DLD1 (cell line): ENCODE measurements around the gene BNC2.

ENCODE experiments used
- in situ Hi-C: cut with HindIII; loops from 2 replicates; pipeline ENCODE4 v1.10.0; 2017; ENCODE audit warnings: low sequenced_read_pairs

BNC2 gene

GRCh38 chr9:16821344-16821743 lies 49.1 kb downstream of the BNC2 start:
- in situ Hi-C loops: no loop called here

GRCh38 chr9:16817514-16817913 lies 53.0 kb downstream of the BNC2 start:
- in situ Hi-C loops: no loop called here

GRCh38 chr9:16817002-16817401 lies 53.5 kb downstream of the BNC2 start:
- in situ Hi-C loops: no loop called here

- in situ Hi-C loops: no loop called here
Observed at GRCh38 chr9:16816011-16816410, 54.5 kb downstream of the BNC2 start.

GRCh38 chr9:16815079-16815478 lies 55.4 kb downstream of the BNC2 start:
- in situ Hi-C loops: no loop called here

GRCh38 chr9:16813838-16814237 lies 56.6 kb downstream of the BNC2 start:
- in situ Hi-C loops: no loop called here

- in situ Hi-C loops: no loop called here
Observed at GRCh38 chr9:16811987-16812685, 58.3 kb downstream of the BNC2 start.

GRCh38 chr9:16809912-16810610 lies 60.4 kb downstream of the BNC2 start:
- in situ Hi-C loops: no loop called here

GRCh38 chr9:16806674-16807073 lies 63.8 kb downstream of the BNC2 start:
- in situ Hi-C loops: no loop called here

GRCh38 chr9:16803648-16804047 lies 66.8 kb downstream of the BNC2 start:
- in situ Hi-C loops: no loop called here

- in situ Hi-C loops: no loop called here
Observed at GRCh38 chr9:16801871-16802466, 68.5 kb downstream of the BNC2 start.

GRCh38 chr9:16796304-16796825 lies 74.1 kb downstream of the BNC2 start:
- in situ Hi-C loops: no loop called here

- in situ Hi-C loops: no loop called here
Observed at GRCh38 chr9:16794871-16795639, 75.4 kb downstream of the BNC2 start.

GRCh38 chr9:16794103-16794502 lies 76.4 kb downstream of the BNC2 start:
- in situ Hi-C loops: no loop called here

GRCh38 chr9:16787724-16788123 lies 82.7 kb downstream of the BNC2 start:
- in situ Hi-C loops: no loop called here

GRCh38 chr9:16784002-16784401 lies 86.5 kb downstream of the BNC2 start:
- in situ Hi-C loops: no loop called here

- in situ Hi-C loops: no loop called here
Observed at GRCh38 chr9:16782490-16782889, 88.0 kb downstream of the BNC2 start.

- in situ Hi-C loops: no loop called here
Observed at GRCh38 chr9:16775330-16775729, 95.1 kb downstream of the BNC2 start.

GRCh38 chr9:16773617-16774016 lies 96.9 kb downstream of the BNC2 start:
- in situ Hi-C loops: no loop called here

- in situ Hi-C loops: no loop called here
Observed at GRCh38 chr9:16773116-16773515, 97.4 kb downstream of the BNC2 start.

GRCh38 chr9:16771356-16771755 lies 99.1 kb downstream of the BNC2 start:
- in situ Hi-C loops: no loop called here
